ENCODE measurements around the gene HAUS2.

DNA sequence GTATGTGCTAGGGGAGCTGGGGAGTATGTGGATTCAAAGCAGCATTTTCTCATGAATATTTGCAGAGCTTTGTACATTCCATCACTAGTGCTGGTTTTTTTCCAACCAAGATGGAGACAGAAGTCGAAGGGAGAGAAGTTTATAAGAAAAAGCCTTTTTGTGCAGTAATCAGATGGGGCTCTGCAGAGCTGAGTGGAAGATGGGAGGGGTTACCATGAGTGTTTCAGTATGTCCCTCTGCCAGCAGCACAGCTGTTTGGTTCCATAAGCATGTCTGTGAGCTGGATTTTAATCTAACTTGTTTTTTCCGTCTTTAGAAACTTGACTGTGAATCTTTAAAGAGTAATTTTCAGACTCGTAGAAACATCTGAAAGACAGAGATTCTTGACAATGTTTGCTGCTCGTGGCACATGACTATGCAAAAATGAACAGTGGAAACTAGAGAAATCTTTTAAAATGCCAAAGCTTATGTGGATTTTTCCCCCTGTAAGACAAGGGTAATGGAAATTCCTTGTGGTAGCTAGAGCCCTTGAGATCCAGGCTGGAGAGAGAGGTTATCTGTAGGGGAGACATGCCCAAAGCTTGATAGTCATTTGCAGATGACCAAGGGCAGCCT is 47.1 kb downstream of the HAUS2 start:
- TF ChIP-seq CTCF (IDR thresholded peaks at IDR 0.05; ENCODE audit: insufficient read depth, low read length, poor library complexity, severe bottlenecking) (no peak), EZH2phosphoT487 (conservative IDR thresholded peaks at IDR 0.05; ENCODE audit: low read length) (no peak)
